HepG2 (cell line): ENCODE results near the gene BARX1. TPM values are rescaled to one million over a fixed set of nuclear protein-coding genes. Genes with fewer than 3 reads are reported as not detected.

ENCODE experiments used
- ATF3 ChIP-seq: sonication (generic); formaldehyde crosslinking; IDR thresholded peaks from 2 replicates; pipeline ENCODE4 v1.4.0; 2020; ENCODE audit warnings: missing genetic modification reagents
- CAMTA2 ChIP-seq: sonication (generic); formaldehyde crosslinking; IDR thresholded peaks from 2 replicates; pipeline ENCODE4 v1.4.0; 2020; ENCODE audit warnings: mild to moderate bottlenecking, missing genetic modification reagents, borderline replicate concordance
- JUND ChIP-seq: sonication (generic); formaldehyde crosslinking; IDR thresholded peaks from 2 replicates; pipeline ENCODE4 v1.8.0; 2022; ENCODE audit warnings: mild to moderate bottlenecking, missing genetic modification reagents
- TFE3 ChIP-seq: IDR thresholded peaks from 2 replicates; pipeline ENCODE4 v1.6.1; 2016
- XRCC5 ChIP-seq: fragments of 200-400 bp; formaldehyde crosslinking; optimal IDR thresholded peaks from 2 replicates; pipeline ENCODE3; 2017; ENCODE audit warnings: mild to moderate bottlenecking, low read length
- ZBTB44 ChIP-seq: sonication (generic); formaldehyde crosslinking; IDR thresholded peaks from 2 replicates; pipeline ENCODE4 v1.4.0; 2020; ENCODE audit warnings: missing genetic modification reagents
- ZNF276 ChIP-seq: sonication (generic); formaldehyde crosslinking; IDR thresholded peaks from 2 replicates; pipeline ENCODE4 v1.4.0; 2020; ENCODE audit warnings: mild to moderate bottlenecking, low read depth, missing genetic modification reagents
- ZNF383 ChIP-seq: sonication (generic); formaldehyde crosslinking; IDR thresholded peaks from 2 replicates; pipeline ENCODE4 v1.4.0; 2020; ENCODE audit warnings: missing genetic modification reagents, mild to moderate bottlenecking, borderline replicate concordance
- ZNF605 ChIP-seq: sonication (generic); formaldehyde crosslinking; IDR thresholded peaks from 2 replicates; pipeline ENCODE4 v1.8.0; 2022; ENCODE audit warnings: mild to moderate bottlenecking, missing genetic modification reagents
- ZNF768 ChIP-seq: sonication (generic); formaldehyde crosslinking; IDR thresholded peaks from 2 replicates; pipeline ENCODE4 v1.4.0; 2020; ENCODE audit warnings: missing genetic modification reagents
- polyA plus RNA-seq, 8 experiments: library from polyadenylated mRNA; depleted of rRNA in 3 of 8; stranded (reverse) in 7 of 8; unstranded in 1 of 8; fragments of >200 nt; fragmentation: Illumina TruSeq in 4 of 8; extraction: Trizol in 4 of 8; gene quantifications; 2 replicates each; pipeline versions ENCODE4 v1.2.1 to v1.2.3, GENCODE V29; 2011 to 2016; ENCODE audit warnings: low read depth in 4 of 8, missing spikeins in 1 of 8, mixed read lengths in 1 of 8; ENCODE audit not compliant: insufficient read depth in 1 of 8
- total RNA-seq, 5 experiments: library from RNA; depleted of rRNA; stranded (reverse); fragments of >200 nt; fragmentation: Illumina TruSeq; extraction: Trizol; gene quantifications; 2 replicates each; pipeline ENCODE4 v1.2.3, GENCODE V29; 2016; ENCODE audit warnings: low read depth in 1 of 5

Gene BARX1
- total and polyA plus RNA-seq, 2 of the 13 experiments (the other 11 are each of a cell fraction or from before 2014, with no cell fraction given): not detected

- TF ChIP-seq ZNF276 (CRISPR knock-in tag) (no peak), ZNF605 (CRISPR knock-in tag) (no peak), ZBTB44 (CRISPR knock-in tag) (no peak), ZNF768 (CRISPR knock-in tag) (0 out of 2 replicates have a peak, but pooled peaks have one; percentile 10), ATF3 (CRISPR knock-in tag) (peak; percentile 72), JUND (peak; percentile 87; the same call in 1 of the 2 replicates), XRCC5 (peak; percentile 25), TFE3 (CRISPR knock-in tag) (peak; percentile 82), ZNF383 (CRISPR knock-in tag) (no peak), CAMTA2 (no peak)
Observed at GRCh38 chr9:93968451-93969327, 13.5 kb upstream of the BARX1 start (continued).
